GM19324 (cell line): ENCODE results near the gene ZNF69.
"Not testable (repeated sequence)": the region's sequence is repeated elsewhere in the genome, so short reads cannot be mapped to it uniquely, and the experiment has no call there.

Experiments
- ATAC-seq: cut with Tn5 transposase; IDR thresholded peaks from one replicate; pipeline ENCODE4 v1.9.1; 2021; ENCODE audit warnings: mild to moderate bottlenecking, moderate library complexity; ENCODE audit not compliant: unreplicated experiment, low FRiP score

ZNF69 gene

GRCh38 chr19:11890634-11891033 lies 3.1 kb downstream of the ZNF69 start:
- no peak for ATAC-seq

DNA sequence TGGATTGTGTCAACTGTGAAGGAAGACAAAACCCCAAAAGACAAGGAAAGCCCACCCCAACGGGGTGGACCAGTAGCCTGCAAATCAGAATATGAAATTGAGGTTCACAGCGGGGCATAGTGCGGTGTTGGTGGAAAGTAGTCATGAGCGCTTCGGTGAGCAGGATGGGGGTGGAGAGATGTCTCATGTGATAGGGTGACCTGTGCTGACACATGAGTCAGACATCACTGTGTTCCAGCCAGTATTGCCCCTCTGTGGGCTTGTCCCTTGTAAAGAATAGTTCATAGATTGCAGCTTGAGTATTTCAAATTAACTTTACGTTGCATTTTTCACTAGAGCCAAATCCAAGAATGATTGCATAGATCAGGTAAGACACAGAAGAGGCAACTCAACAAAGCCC lies 7.3 kb downstream of the ZNF69 start:
- ATAC-seq = no peak

DNA sequence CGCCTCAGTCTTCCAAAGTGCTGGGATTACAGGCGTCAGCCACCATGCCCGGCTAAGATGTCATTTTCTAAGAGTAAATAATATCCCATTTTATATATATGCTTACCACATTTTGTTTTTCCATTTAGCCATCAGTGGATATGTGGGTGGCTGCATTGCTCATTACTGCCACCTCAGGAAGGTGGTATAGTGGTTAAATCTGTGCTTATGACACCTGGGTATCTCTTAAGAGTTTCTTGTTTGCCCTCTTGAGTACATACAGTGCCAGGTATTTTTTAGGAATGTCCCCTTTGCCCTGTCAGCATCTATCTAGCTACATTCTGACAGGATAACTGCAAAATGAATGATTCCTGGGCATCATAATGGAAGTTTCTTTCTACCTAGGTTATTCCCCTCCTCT lies 14.6 kb downstream of the ZNF69 start:
- no peak for ATAC-seq

- no peak for ATAC-seq
These were observed 18.3 kb downstream of the ZNF69 start for GRCh38 chr19:11905928-11906327.

GRCh38 chr19:11911937-11912336 lies 24.4 kb downstream of the ZNF69 start:
- ATAC-seq = not testable (repeated sequence)

GRCh38 chr19:11914417-11915051 lies 27.0 kb downstream of the ZNF69 start:
- not testable (repeated sequence) for ATAC-seq

- no peak for ATAC-seq
These were observed 34.4 kb downstream of the ZNF69 start for GRCh38 chr19:11921852-11922495.

- peak; percentile 85 for ATAC-seq
These were observed 37.5 kb downstream of the ZNF69 start, which contains the start of gene ZNF700 for GRCh38 chr19:11924886-11925650. Gene ZNF700 (plus strand): TSS chr19:11925107. CDS start chr19:11925211, 104 bp downstream.

GRCh38 chr19:11925651-11926187 lies 38.1 kb downstream of the ZNF69 start:
- ATAC-seq = not testable (repeated sequence)

DNA sequence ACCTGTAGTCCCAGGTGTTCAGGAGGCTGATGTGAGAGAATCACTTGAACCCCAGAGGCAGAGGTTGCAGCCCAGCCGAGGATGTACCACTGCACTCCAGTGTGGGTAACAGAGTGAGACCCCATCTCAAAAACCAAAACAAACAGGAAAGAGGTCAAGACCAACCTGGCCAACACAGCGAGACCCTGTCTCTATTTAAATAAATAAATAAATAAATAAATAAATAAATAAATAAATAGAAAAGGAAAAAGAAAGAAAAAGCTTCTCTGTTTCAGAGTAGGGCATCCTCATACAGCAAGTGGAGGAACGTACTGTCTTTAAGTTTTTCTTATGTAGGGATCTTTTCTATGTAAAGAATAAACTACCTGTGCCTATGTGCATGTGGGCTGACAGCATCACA lies 39.6 kb downstream of the ZNF69 start:
- ATAC-seq = no peak

DNA sequence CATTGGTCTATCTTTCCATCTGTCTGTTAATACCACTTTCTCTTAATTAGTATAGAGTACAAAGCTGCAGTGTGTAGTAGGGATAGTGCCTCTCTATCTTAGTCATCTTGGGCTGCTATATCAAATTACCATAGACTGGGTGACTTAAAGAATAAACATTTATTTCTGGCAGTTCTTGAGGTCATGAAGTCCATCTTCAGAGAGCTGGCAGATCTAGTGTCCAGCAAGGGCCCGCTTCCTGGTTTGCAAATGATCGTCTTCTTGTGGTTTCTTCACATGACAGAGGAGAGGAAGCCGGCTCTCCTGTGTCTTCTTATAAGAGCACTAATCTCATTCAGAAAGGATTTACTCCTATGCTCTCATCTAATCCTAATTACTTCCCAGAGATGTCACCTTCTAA lies 43.5 kb downstream of the ZNF69 start:
- ATAC-seq = no peak

DNA sequence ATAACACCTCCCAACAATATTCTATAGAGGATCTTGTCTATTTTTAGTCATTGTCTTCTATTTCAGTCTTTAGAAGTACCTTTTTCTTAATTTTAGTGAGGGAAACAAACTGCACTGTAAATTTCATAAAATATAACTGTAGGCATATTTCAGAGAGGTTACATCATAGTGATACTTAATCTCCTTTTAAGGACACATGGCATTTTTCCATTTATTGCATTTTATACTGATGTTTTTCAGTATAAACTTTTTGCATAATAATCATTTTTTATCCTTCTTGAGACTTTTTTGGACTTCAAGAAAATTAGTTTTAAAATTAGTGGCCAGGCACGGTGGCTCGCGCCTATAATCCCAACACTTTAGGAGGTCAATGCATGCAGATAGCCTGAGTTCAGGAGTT lies 43.9 kb downstream of the ZNF69 start:
- ATAC-seq = no peak

GRCh38 chr19:11935829-11936228 lies 48.2 kb downstream of the ZNF69 start:
- ATAC-seq = not testable (repeated sequence)

DNA sequence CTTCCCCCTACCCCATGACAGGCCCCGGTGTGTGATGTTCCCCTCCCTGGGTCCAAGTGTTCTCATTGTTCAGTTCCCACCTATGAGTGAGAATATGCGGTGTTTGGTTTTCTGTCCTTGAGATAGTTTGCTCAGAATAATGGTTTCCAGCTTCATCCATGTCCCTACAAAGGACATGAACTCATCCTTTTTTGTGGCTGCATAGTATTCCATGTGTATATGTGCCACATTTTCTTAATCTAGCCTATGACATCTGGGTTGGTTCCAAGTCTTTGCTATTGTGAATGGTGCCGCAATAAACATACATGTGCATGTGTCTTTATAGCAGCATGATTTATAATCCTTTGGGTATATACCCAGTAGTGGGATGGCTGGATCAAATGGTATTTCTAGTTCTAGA lies 50.8 kb downstream of the ZNF69 start:
- not testable (repeated sequence) for ATAC-seq

- not testable (repeated sequence) for ATAC-seq
These were observed 53.8 kb downstream of the ZNF69 start for GRCh38 chr19:11941361-11941887.

DNA sequence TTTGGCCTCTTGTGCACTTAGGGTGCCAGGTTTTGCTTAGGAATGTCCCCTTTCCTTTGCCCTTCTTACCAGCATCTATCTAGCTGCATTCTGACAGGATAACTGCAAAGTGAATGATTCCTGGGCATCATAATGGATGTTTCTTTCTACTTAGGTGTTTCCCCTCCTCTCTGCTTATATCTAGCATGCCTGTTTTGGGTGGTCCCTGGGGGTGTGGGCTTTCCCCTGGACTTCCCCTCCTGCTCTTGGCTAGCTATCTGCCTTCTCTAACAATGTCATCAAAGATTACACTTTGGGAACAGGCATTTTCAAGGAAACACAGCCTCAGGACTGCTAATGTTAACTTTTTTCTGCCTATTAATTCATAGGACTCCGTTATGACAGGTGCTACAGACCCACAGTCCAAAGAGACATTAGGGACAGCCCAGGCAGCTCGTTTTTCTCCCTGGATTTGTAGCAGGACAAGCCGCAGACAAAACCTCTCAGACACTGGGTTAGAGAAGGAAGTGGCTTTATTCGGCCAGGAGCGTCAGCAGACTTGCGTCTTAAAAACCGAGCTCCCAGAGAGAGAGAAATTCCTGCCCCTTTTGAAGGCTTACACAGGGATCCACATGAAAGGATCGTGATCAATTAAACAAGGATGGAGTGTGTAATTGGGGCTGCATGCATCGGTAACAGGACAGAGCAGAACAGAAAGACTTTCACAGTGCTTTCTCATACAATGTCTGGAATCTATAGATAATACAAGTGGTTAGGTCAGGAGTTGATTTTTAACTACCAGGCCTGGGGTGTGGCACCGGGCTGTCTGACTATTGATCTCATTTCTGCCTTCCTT lies 54.6 kb downstream of the ZNF69 start:
- no peak for ATAC-seq

GRCh38 chr19:11942843-11943108 lies 55.2 kb downstream of the ZNF69 start:
- no peak for ATAC-seq

DNA sequence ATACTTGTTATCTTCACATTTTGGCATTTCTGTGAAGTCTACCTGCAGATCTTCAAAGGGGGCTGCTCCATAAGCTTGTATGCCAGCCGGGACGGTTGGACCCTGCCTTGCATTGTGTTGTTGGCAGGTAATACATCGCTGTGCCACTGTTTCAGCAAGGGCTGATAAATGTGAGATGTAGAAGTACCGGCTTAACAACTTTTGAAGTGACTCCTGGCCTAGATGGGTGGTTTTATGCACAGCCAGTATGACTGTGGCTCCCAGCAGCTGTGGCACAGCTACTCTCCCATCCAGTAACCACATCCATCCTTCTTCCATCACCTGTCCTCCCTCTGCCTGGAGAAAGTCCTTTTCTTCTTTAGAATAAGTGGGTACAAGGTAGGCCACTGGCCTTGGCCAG lies 57.1 kb downstream of the ZNF69 start:
- ATAC-seq = no peak

- no peak for ATAC-seq
These were observed 61.1 kb downstream of the ZNF69 start for GRCh38 chr19:11948646-11949045.

DNA sequence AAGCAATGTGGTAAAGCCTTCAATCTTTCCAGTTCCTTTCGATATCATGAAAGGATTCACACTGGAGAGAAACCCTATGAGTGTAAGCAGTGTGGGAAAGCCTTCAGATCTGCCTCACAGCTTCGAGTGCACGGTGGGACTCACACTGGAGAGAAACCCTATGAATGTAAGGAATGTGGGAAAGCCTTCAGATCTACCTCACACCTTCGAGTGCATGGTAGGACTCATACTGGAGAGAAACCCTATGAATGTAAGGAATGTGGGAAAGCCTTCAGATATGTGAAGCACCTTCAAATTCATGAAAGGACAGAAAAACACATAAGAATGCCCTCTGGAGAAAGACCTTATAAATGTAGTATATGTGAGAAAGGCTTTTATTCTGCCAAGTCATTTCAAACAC lies 61.6 kb downstream of the ZNF69 start:
- no peak for ATAC-seq
